ENCODE measurements around the gene SLC49A4.

Gene SLC49A4

DNA sequence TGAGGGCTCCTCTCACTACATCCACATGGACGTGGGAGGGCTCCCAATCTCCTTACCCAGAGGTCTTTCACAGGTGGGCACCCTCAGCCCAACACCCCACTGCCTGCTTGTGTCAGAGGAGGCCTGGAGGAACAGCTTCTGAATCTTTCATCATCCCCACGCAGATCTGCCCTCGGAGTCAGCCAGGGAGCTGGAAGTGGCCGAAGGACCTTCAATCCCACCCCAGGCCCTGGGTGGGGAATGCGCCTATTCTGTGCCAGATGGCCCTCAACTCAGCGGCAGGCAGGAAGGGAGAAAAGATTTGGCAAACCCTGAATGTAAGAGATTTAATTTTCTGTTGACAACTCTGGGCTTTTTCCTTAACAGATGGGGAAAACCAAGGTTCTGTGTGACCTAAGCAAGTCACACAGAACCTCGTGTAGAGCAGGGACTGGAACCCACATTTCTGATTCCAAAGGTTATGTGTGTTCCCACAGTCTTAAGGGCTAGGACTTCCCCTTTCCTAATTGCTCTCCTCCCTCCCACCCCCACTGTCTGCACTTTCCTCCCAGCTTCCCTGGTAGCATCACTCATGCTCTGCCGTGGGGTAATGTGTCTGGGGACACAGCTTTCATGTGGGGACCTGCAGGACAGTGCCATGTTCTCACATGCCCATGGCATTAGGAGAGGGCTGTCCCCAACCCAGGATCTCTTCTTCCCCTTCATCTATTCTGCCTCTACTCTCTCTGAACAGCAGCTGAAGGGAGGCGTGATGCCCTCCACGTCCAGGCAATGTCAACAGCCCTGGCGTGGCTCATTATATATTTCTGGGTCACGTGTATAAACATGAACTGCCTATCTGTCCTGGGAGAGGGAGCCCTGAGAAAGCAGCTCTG, 134.6 kb downstream of the SLC49A4 start:
- DNase-seq (ENCODE audit: low spot score), result no peak

DNA sequence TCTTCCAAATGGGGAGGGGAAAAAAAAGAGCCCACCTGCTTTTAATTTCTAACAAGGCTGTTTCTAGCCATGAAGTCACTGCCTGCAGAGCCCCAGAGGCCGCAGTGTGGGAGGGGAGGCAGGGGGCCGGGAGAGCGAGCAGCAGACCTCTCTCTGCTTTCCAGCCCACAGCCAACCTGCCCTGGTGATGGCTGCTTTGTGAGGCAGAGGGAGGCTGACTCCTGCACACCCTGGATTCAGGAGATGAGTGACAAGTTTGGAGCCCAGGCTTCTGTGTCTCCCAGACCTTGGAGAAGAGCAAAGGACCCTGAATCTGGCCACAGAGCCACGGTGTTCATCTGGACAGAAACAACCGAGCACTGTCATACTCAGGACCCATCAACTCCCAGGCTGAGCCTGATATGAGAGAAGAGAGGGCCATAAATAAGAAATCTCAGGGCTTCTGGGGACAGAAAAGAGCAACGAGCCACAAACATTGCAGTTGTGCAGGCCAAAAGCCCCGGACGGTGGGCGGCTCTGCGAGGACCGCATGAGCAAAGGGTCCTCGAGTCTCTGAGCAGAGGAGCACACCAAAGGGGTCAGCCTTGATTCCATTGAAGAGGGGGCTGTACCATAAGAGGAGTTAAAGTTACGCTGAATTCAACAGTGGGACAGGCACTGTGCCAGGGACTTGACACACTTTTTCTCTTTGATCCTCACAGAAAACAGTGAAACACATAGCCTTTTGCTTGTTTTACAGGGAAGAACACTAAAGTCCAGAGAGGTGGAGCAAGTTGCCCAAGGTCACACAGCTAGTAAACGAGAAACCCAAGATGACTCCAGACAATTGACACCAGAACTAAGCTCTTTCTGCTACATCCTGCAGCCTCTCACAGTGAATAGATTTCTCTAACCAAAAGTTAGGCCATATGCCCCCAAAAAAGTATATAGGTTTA, 135.5 kb downstream of the SLC49A4 start:
- DNase-seq (ENCODE audit: low spot score), result no peak

Data from iPS-NIHi11 (cell line).